HG03558 (cell line): ENCODE results near the gene SP100.
"Not testable (repeated sequence)": the region's sequence is repeated elsewhere in the genome, so short reads cannot be mapped to it uniquely, and the experiment has no call there.

ENCODE experiments used
- ATAC-seq: cut with Tn5 transposase; IDR thresholded peaks from one replicate; pipeline ENCODE4 v1.9.1; 2021; ENCODE audit warnings: moderate number of reproducible peaks; ENCODE audit not compliant: unreplicated experiment; ENCODE audit errors: extremely low read depth

The SP100 gene

DNA sequence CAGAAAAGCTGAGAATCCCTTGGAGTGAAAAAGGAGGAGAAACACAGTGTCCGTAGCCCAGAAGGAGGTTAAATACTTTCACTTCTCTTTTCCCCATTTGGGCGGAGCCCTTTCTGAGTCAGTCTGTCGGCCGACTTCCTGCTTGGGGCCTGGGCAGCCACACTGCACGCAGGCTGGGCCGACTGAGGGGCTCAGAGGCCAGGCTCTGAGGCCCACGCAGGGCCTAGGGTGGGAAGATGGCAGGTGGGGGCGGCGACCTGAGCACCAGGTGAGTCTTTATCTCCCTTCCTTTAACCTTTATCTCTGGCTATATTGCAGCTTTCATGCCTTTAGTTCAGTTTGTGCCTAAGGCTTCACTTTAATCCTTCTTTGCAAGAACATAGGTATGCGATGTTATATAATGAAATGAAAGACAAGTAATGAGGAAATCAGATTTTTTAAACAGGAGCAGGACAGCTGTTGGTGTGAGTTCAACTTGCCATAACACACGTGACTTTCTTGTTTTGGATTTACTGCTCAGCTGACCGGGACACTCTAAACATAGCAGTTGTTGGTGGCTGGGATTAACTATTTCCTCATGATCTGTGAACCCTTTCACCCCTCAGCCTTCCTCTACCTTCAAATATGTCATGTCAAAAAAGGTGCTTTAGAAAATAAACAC is at the start of gene SP100:
Gene SP100 (plus strand): TSS at position 141 of the 661 bp plus-strand sequence. CDS start 96 bp downstream, at position 237.
- ATAC-seq: peak; percentile 76

DNA sequence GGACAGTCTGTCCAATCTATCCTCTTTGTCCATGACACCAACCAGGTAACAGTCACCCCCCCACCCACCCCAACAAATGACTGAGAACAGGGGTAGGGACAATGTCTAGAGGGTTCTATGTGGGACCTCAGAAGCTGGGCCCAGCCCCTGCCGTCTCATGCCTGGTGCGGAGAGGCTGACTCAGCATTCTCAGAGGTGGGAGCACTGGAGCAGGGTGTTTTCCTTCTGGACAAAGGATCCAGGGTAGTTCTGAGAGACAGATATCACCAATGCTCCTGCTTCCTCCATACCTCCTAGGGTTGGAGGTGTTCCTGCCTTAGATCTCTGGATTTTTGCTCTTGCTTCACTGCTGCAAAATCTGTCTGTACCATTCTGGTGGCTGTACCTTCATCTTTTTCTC is 33.9 kb upstream of the SP100 start:
- no peak for ATAC-seq

GRCh38 chr2:230383453-230383852 is 32.5 kb upstream of the SP100 start:
- ATAC-seq: no peak

- no peak for ATAC-seq
These were observed 31.0 kb upstream of the SP100 start for GRCh38 chr2:230384986-230385385.

- ATAC-seq: no peak
These were observed 21.7 kb upstream of the SP100 start for GRCh38 chr2:230394301-230394700.

DNA sequence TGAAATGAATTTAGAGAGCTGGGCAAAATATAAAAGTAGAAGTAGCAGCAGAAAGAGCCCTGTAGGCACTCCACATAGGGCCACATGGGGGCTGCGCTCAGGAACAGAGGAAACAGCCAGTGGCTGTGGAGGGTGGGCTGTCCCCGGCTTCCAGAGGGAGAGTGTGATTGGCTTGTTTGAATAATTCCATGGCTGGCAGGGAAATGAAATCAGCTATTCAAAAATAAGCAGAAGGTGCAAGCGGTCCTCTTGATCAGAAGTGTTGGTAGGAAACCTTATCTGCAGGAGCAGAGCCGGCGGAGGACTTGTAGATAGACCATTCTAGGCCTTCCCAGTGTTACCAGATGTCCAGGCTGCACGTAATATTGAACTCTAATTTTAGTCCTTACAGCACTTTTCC is 17.3 kb upstream of the SP100 start:
- not testable (repeated sequence) for ATAC-seq

DNA sequence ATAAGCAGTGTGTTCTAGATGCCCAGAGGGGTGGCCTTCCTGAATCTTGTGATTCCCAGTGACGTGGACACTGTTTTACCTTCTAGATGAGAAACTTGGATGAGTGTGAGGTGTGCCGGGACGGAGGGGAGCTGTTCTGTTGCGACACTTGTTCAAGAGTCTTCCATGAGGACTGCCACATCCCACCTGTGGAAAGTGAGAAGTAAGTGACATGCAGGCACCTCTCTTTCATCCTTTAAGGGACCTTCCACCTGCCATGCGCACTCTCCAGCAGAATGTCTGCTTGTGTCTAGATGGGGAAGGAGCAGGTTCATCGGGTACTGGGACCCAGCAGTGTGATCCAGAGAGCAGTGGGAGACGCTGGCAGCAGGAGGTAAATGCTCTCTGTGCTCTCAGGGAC is 16.0 kb upstream of the SP100 start:
- ATAC-seq: no peak

GRCh38 chr2:230400454-230400853 is 15.5 kb upstream of the SP100 start:
- ATAC-seq: no peak

GRCh38 chr2:230401026-230401425 is 15.0 kb upstream of the SP100 start:
- ATAC-seq: not testable (repeated sequence)

- no peak for ATAC-seq
These were observed 12.3 kb upstream of the SP100 start for GRCh38 chr2:230403746-230404145.

DNA sequence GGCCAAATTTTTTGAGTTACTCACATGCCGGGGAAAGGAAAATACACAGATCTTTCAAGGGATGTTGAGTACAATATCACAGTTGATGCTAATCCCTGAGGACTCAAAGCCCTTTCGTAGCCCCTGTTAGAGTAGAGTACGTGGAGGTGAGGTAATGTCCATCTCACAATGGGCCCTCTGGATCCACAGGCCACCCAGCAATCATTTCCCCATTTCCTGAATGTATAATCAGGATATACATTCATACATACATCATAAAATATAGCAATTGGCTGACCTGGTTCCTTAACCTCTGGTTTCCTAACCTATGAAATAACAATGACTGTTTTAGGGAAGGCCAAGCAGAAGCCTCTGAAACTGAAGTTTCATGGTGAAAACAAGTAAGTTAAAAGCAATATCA is 10.2 kb upstream of the SP100 start:
- ATAC-seq: no peak

DNA sequence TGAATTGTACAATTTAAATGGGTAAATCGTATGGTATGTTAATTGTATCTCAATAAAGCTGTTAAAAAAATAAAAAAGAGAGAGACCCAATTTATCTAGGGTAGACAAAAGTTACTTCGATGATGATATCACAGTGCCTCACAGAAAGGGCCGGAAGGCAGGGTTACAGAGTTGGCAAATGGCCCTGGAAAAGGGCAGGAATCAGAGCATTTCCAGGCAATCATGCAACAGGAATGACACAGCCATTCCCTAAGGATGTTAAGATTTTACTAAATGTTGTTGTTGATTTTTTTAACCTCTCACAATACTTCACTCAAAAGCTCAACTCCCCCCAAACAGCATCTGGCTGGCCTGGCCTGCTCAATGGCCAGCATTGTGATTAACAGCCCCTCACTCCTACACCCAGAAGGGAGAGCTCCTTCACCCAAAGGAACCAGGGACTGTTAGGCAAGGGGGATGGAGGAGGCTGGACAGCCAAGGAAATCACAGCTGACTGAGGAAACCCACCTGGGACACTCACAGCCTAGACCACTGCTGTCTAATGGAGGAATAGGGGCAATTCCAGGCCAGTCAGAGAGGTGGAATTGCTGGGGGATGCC is 7.7 kb upstream of the SP100 start:
- no peak for ATAC-seq

DNA sequence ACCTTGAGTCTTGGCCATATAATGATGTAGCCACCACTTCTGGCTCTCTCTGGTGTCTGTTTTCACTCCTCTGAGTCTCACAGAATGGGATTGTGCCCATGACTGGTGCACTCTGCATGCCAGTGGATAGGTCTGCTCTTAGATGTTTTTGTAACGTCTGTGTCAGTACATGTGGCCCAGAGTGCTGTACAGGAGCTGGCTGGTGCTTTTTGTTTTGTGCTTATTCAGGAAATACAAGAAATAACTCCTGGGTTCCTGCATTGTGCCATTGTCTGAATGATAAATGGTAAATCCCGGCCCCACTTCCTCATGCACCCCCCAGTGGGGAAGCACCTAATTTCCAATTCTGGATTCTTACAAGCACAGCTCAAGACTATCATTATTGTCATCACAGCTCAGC is 6.7 kb upstream of the SP100 start:
- not testable (repeated sequence) for ATAC-seq

DNA sequence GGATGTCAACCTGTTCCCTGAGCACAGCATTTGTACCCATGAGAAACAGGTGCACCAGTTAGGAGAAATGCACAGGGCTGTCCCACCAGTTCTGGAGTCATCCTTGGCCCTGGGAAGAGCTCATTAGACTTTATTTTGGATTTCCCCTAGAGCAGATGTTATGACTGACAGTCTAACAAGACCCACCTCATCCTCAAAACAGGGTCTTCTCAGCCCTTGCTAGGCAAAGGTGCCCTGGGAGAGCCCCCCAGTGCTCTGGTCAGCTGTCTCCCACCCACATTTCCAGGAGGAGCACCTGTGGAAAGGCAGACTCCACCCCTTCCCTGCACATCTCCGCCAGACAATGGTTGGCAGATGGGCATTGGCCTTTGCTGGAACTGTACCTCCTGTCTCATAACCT is 5.7 kb upstream of the SP100 start:
- ATAC-seq: no peak

DNA sequence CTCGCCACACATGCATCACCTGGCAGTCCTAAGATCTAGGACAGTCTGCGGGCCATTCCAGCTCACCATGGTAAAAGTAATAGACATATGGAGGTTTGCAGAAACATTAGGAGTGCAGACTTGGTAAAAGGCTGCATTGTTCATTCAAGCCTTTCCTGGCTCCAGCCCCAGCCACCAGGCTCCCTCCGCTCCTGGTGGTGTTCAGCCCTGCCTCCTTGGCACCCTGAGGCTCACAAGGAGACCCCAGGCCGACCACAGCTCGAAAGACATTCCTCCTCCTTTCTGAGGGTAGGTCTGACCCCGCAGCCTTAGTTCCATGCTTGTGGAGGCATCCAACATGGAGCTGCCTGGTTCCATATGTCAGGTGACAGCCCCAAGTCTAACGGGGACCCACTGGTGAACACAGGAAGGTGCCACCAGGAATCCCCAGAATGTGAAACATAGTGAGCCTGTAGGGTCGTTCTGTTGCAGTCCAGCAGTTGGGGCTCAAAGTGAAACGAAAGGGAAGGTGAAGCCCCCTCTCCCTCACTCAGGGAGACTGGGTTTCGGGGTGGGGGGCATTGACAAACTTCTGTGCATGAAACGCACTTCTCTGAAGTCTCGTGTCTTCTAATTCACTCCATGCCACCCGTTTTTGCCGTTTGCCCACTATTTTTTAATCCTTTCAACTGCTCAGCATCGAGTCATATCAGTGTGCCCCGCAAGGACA is 5.0 kb upstream of the SP100 start:
- no peak for ATAC-seq

- ATAC-seq: peak; percentile 29
These were observed 4.2 kb upstream of the SP100 start for GRCh38 chr2:230411570-230412370.

DNA sequence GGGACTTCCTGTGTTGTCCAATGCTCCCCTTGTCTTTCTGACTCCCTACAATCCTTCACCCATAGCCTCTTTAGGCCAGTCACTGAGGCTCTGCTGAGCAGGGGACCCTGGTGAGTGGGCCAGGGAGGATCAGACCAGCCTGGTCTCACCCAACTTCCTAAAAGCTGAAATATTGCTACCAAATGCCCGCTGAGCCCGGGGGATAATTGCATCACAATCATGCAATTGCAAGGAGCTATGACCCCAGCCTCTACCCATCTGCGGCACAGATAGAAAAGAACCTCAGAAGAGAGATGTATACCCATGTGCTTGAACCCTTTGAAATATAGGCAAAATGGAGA is 3.7 kb upstream of the SP100 start:
- no peak for ATAC-seq

- ATAC-seq: no peak
These were observed 3.2 kb upstream of the SP100 start for GRCh38 chr2:230412846-230413245.

- no peak for ATAC-seq
These were observed 2.5 kb upstream of the SP100 start for GRCh38 chr2:230413479-230413878.

DNA sequence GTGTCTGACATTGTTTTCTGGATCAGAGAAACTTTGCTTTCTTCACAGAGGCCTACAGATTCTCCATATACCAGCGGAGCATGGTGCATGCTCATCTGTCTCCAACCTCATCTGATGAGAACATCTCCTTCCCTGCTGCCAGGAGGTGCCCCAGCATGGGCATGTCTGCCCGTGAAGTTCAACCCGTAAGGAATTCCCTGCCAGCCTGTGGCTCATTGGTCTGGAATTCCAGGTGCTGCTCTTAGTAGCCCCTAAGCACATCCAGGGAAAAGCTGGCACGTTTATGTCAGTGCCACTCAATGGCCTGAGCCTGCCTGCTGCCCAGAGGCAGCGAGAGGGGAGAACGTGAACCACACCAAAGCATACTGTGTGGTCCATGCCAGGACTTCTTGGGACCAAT is 1.7 kb upstream of the SP100 start:
- no peak for ATAC-seq

- no peak for ATAC-seq
These were observed 1.4 kb downstream of the SP100 start for GRCh38 chr2:230417436-230417835.
